Brain microvascular endothelial cell (primary cell): Measurements from ENCODE around the gene RBMS1.
A peak's percentile ranks its signal among the peaks of the same experiment; 100 is the strongest.

Source experiments
- DNase-seq: peaks from one replicate; pipeline ENCODE4 v3.0.0-alpha.2; 2020
- H3K27ac ChIP-seq: fragments of 250-450 bp; sonication (Bioruptor Pico); 2 replicates; pipeline ENCODE4 v1.5.1; 2020; ENCODE audit warnings: mild to moderate bottlenecking, moderate library complexity
- H3K27me3 ChIP-seq: fragments of 250-450 bp; sonication (Bioruptor Pico); replicated peaks from 2 replicates; pipeline ENCODE4 v1.5.1; 2020; ENCODE audit warnings: mild to moderate bottlenecking
- H3K36me3 ChIP-seq: fragments of 250-450 bp; sonication (Bioruptor Pico); replicated peaks from 2 replicates; pipeline ENCODE4 v1.5.1; 2020; ENCODE audit warnings: mild to moderate bottlenecking
- H3K4me3 ChIP-seq: 2 replicates; pipeline ENCODE4 v1.5.1; 2011; ENCODE audit warnings: low read depth, mild to moderate bottlenecking, control low read depth, low read length, moderate library complexity
- CTCF ChIP-seq: IDR thresholded peaks from 2 replicates; pipeline ENCODE4 v1.5.1; 2011; ENCODE audit warnings: low read depth, mild to moderate bottlenecking, moderate library complexity, low read length, control low read depth, inconsistent platforms; ENCODE audit errors: missing control alignments
- in situ Hi-C: cut with HindIII; loops from 2 replicates; pipeline ENCODE4 v1.10.0; 2017; ENCODE audit warnings: low sequenced_read_pairs, low pct_ligation_motif_present

The RBMS1 gene

GRCh38 chr2:160387558-160388262 lies 105.9 kb downstream of the RBMS1 start:
- no peak for TF ChIP-seq CTCF
- Histone ChIP-seq H3K36me3 (no peaks in the 10 kb centered on the region), H3K27ac (peak overlapping the region; percentile 97), H3K4me3 (no peak overlapping the region), H3K27me3 (no peaks in the 10 kb centered on the region)
- in situ Hi-C loops = no loop called here
- DNase-seq = peak; percentile 96

GRCh38 chr2:160384791-160385190 lies 108.8 kb downstream of the RBMS1 start:
- Histone ChIP-seq H3K36me3 (no peaks in the 10 kb centered on the region), H3K27ac (no peak overlapping the region), H3K4me3 (no peak overlapping the region), H3K27me3 (no peaks in the 10 kb centered on the region)
- no peak for DNase-seq
- TF ChIP-seq CTCF = no peak
- in situ Hi-C loops = no loop called here

GRCh38 chr2:160381425-160381951 lies 112.1 kb downstream of the RBMS1 start:
- in situ Hi-C loops = no loop called here
- Histone ChIP-seq H3K4me3 (no peak overlapping the region), H3K27ac (peak overlapping the region; percentile 37), H3K36me3 (no peaks in the 10 kb centered on the region), H3K27me3 (no peaks in the 10 kb centered on the region)
- no peak for TF ChIP-seq CTCF
- no peak for DNase-seq

GRCh38 chr2:160380611-160381010 lies 113.0 kb downstream of the RBMS1 start:
- H3K36me3 ChIP-seq = no peaks in the 10 kb centered on the region
- H3K27me3 ChIP-seq = no peaks in the 10 kb centered on the region
- no peak overlapping the region for H3K4me3 ChIP-seq
- H3K27ac ChIP-seq = peak overlapping the region; percentile 6
- DNase-seq = no peak
- in situ Hi-C loops = no loop called here
- TF ChIP-seq CTCF = no peak

- no peak for DNase-seq
- Histone ChIP-seq H3K27ac (peak overlapping the region; percentile 65), H3K36me3 (no peaks in the 10 kb centered on the region), H3K4me3 (no peak overlapping the region), H3K27me3 (no peaks in the 10 kb centered on the region)
- no peak for TF ChIP-seq CTCF
- in situ Hi-C loops = no loop called here
These were observed 113.5 kb downstream of the RBMS1 start for GRCh38 chr2:160380000-160380570.
